Liver (tissue), 3 donors: ENCODE measurements around the gene KRR1.

Experiments
- ATF3 ChIP-seq: IDR thresholded peaks from 2 replicates; pipeline ENCODE4 v1.6.1; 2016; ENCODE audit warnings: antibody characterized with exemption
- CTCF ChIP-seq: fragments of 150-350 bp; IDR thresholded peaks from 2 replicates; pipeline ENCODE4 v1.5.1; 2017; ENCODE audit warnings: improper control_type of control experiment, low read depth, low read length; ENCODE audit not compliant: missing input control
- GABPA ChIP-seq, 2 donors: IDR thresholded peaks in 1 of 2; conservative IDR thresholded peaks in 1 of 2; 2 replicates each; pipeline ENCODE4 v1.6.1; 2016; ENCODE audit warnings: antibody characterized with exemption in 2 of 2, mild to moderate bottlenecking in 1 of 2, moderate library complexity in 1 of 2
- RAD21 ChIP-seq, 2 donors: IDR thresholded peaks; 2 replicates each; pipeline ENCODE4 v1.6.1; 2016; ENCODE audit warnings: antibody characterized with exemption in 2 of 2, mild to moderate bottlenecking in 2 of 2
- SP1 ChIP-seq: IDR thresholded peaks from 2 replicates; pipeline ENCODE4 v1.6.1; 2018; ENCODE audit warnings: antibody characterized with exemption, mild to moderate bottlenecking
- TAF1 ChIP-seq: conservative IDR thresholded peaks from 2 replicates; pipeline ENCODE4 v1.6.1; 2016; ENCODE audit warnings: antibody characterized with exemption, mild to moderate bottlenecking
- YY1 ChIP-seq: IDR thresholded peaks from 2 replicates; pipeline ENCODE4 v1.6.1; 2016; ENCODE audit warnings: antibody characterized with exemption, mild to moderate bottlenecking
- donor health status: healthy.
- donor health status: healthy.

- no peak for TF ChIP-seq SP1
- no peak for TF ChIP-seq CTCF
- no peak for TF ChIP-seq ATF3
- no peak for TF ChIP-seq YY1
- no peak for TF ChIP-seq TAF1
- no peak for TF ChIP-seq RAD21 (IDR thresholded peaks at IDR 0.05)
- no peak for TF ChIP-seq GABPA (IDR thresholded peaks at IDR 0.05 in 1 of 2, conservative IDR thresholded peaks at IDR 0.05 in 1 of 2)
Measured at GRCh38 chr12:75482646-75483045, 28.8 kb downstream of the KRR1 start.
